ENCODE results near the gene IRGM. TPM values are rescaled to one million over a fixed set of nuclear protein-coding genes. Genes with fewer than 3 reads are reported as not detected.
A peak's percentile ranks its signal among the peaks of the same experiment; 100 is the strongest.
"Not testable (repeated sequence)": the region's sequence is repeated elsewhere in the genome, so short reads cannot be mapped to it uniquely, and the experiment has no call there.

IRGM gene, protein sequence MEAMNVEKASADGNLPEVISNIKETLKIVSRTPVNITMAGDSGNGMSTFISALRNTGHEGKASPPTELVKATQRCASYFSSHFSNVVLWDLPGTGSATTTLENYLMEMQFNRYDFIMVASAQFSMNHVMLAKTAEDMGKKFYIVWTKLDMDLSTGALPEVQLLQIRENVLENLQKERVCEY
- total RNA-seq: not detected
- long read RNA-seq: 0 reads

DNA sequence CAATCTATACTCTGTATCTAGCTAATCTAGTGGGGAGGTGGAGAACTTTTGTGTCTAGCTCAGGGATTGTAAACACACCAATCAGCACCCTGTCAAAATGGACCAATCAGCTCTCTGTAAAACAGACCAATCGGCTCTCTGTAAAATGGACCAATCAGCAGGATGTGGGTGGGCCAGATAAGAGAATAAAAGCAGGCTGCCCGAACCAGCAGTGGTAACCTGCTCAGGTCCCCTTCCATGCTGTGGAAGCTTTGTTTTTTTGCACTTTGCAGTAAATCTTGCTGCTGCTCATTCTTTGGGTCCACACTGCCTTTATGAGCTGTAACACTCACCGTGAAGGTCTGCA lies at the start of gene IRGM:
IRGM (plus strand) TSS at position 214 of the 346 bp plus-strand sequence. CDS start 1,603 bp downstream, outside the sequence.
- not testable (repeated sequence) for DNase-seq (ENCODE audit: missing footprints); ATAC-seq
- intact Hi-C loops (cut with DNase I): loop anchor here (2.0 to 5.0 kb wide), 4 partner anchors 44 to 389 kb away; partner anchors contain the start of gene RBM22

DNA sequence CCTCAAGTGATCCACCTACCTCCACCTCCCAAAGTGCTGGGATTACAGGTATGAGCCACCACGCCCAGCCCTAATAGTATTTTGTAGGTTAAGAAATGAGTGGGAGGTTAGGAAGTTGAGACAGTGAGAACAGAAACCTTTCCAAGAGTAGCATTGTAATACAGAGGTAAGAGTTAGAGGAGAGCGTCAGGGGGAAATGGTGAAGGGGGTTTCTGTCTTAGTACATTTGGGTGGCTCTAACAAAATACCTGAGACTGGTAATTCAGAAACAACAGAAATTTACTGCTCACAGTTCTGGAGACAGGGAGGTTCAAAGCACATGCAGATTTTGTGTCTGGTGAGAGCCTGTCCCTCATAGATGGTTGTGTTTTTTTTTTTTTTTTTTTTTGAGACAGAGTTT lies 48.9 kb upstream of the IRGM start:
- intact Hi-C loops (cut with DNase I): no loop called here
- no peak for ATAC-seq
- DNase-seq (ENCODE audit: missing footprints): no peak

DNA sequence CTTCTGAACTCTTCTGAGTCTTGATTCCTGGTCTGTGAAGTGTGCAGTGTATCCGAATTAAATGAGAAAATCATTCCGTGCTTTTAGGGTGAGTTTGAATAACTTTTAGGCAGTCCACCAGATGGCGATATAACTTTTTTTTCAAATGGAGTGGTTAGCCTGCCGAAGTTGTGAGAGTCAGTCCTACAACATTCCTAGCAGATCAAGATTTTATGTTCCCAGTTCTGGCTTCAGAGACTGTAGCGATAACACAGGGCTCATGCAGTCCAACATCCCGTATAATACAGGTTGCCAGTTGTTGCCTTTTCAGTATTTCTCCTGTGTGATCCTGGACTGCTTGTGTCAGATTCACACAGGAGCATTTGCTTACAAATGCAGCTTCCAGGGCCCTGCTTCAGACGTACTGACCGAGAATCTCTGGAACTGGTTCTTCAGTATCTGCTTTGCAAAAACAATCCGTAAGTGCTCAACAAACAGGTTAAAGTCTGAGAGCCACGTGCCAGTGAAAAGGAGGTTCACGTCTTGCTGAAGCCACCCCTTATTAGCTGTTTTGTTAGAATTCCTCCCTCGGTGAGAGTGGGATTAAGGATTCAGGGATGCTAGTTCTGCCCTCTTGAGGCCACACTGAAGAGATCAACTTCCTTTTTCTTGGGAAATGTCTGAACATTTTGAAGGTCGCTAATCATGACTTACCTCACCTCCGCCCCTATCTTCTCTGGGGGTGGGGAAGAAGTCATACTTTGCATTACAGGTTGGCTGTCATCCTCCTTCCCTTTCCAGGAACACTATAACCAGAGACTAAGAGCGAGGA lies 45.0 kb upstream of the IRGM start:
- no peak for DNase-seq (ENCODE audit: missing footprints)
- intact Hi-C loops (cut with DNase I): loop anchor here (5.0 kb wide), 2 partner anchors 46 to 366 kb away; partner anchors contain the start of gene IRGM
- peak; percentile 80 for ATAC-seq

GRCh38 chr5:150804388-150804787 lies 41.9 kb upstream of the IRGM start:
- intact Hi-C loops (cut with DNase I): loop anchor here (5.0 kb wide), 2 partner anchors 43 to 363 kb away; partner anchors contain the start of gene IRGM
- DNase-seq (ENCODE audit: missing footprints) (no peak), ATAC-seq (no peak)

- DNase-seq (ENCODE audit: missing footprints) (no peak), ATAC-seq (no peak)
- intact Hi-C loops (cut with DNase I): no loop called here
Observed at GRCh38 chr5:150809363-150809762, 37.0 kb upstream of the IRGM start.

GRCh38 chr5:150815010-150815409 lies 31.3 kb upstream of the IRGM start:
- no peak for DNase-seq (ENCODE audit: missing footprints)
- intact Hi-C loops (cut with DNase I): no loop called here
- ATAC-seq: no peak

DNA sequence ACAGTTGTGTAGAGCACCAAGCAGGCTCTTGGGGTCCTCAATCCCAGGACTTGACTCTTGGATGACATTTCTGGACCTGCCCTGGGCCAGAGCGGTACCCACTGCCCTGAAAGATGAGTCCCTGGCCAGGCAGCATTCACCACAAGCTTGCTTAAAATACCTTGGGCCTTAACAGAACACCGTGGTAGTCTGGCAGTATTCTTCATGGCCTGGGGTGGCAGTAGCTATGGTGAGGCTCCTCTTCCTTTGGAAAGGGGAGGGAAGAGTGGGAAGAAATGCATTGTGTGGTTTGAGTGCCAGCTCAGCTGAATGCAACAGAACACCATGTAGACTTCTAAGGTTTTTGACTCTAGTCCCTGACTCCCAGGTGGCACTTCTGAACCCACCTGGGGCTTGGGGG lies 29.4 kb upstream of the IRGM start:
- intact Hi-C loops (cut with DNase I): no loop called here
- ATAC-seq (no peak), DNase-seq (ENCODE audit: missing footprints) (no peak)

DNA sequence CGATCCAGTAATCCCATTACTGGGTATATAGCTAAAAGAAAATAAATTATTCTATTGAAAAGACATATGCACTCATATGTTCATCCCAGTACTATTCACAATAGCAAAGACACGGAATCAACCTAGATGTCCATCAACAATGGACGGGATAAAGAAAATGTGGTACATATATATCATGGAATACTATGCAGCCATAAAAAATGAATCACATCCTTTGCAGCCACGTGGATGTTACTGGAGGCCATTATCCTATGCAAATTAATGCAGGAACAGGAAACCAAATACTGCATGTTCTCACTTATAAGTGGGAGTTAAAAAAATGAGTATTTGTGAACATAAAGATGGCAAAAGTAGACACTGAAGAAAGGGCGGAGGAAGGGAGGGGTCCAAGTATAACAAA lies 16.6 kb upstream of the IRGM start:
- ATAC-seq (no peak), DNase-seq (ENCODE audit: missing footprints) (no peak)
- intact Hi-C loops (cut with DNase I): no loop called here

GRCh38 chr5:150831821-150832220 lies 14.5 kb upstream of the IRGM start:
- intact Hi-C loops (cut with DNase I); DNase-seq (ENCODE audit: missing footprints); ATAC-seq: not testable (repeated sequence)

DNA sequence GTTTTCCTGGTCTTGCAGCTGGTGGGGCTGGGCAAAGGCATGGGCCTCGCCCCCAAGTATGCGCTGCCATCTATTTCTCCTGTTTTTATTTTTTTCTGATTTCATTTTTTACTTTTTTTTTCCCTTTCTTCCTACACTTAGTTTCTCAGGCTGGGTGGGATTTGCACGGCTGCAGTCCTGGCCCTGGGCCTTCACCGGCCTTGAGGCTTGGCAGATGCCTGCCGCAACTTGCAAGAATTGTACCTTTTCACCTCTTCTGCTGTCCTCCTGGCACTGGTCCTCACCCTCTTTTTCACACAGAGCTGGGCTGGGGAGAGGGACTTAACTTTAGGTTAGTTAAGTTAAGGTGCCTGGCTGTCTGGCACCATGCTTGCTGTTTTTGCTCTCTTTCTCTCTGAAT lies 10.3 kb upstream of the IRGM start:
- intact Hi-C loops (cut with DNase I): no loop called here
- ATAC-seq (no peak), DNase-seq (ENCODE audit: missing footprints) (no peak)

GRCh38 chr5:150836703-150837102 lies 9.6 kb upstream of the IRGM start:
- ATAC-seq (no peak), DNase-seq (ENCODE audit: missing footprints) (no peak)
- intact Hi-C loops (cut with DNase I): no loop called here

GRCh38 chr5:150845185-150845859 lies 999 bp upstream of the IRGM start:
- not testable (repeated sequence) for DNase-seq (ENCODE audit: missing footprints); ATAC-seq
- intact Hi-C loops (cut with DNase I): loop anchor here (5.0 kb wide), 3 partner anchors 43 to 388 kb away; partner anchors contain the start of gene RBM22

GRCh38 chr5:150846654-150847333 lies 473 bp downstream of the IRGM start:
- no peak for DNase-seq (ENCODE audit: missing footprints)
- intact Hi-C loops (cut with DNase I): loop anchor here (2.0 to 5.0 kb wide), 4 partner anchors 44 to 389 kb away; partner anchors contain the start of gene RBM22
- peak; percentile 84 for ATAC-seq

GRCh38 chr5:150847334-150847695 lies 994 bp downstream of the IRGM start:
- ATAC-seq: no peak
- DNase-seq (ENCODE audit: missing footprints): no peak
- intact Hi-C loops (cut with DNase I): loop anchor here (2.0 to 5.0 kb wide), 4 partner anchors 45 to 390 kb away; partner anchors contain the start of gene RBM22

DNA sequence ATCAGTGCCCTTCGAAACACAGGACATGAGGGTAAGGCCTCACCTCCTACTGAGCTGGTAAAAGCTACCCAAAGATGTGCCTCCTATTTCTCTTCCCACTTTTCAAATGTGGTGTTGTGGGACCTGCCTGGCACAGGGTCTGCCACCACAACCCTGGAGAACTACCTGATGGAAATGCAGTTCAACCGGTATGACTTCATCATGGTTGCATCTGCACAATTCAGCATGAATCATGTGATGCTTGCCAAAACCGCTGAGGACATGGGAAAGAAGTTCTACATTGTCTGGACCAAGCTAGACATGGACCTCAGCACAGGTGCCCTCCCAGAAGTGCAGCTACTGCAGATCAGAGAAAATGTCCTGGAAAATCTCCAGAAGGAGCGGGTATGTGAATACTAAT lies 1.9 kb downstream of the IRGM start:
- intact Hi-C loops (cut with DNase I): loop anchor here (5.0 kb wide), 3 partner anchors 46 to 391 kb away; partner anchors contain the start of gene RBM22
- ATAC-seq: no peak
- DNase-seq (ENCODE audit: missing footprints): no peak

GRCh38 chr5:150851039-150851438 lies 4.7 kb downstream of the IRGM start:
- intact Hi-C loops (cut with DNase I): no loop called here
- ATAC-seq (no peak), DNase-seq (ENCODE audit: missing footprints) (no peak)

GRCh38 chr5:150853561-150853960 lies 7.2 kb downstream of the IRGM start:
- no peak for DNase-seq (ENCODE audit: missing footprints)
- no peak for ATAC-seq
- intact Hi-C loops (cut with DNase I): loop anchor here (2.0 kb wide), 1 partner anchor 301 kb away; no protein-coding TSS in a partner anchor

GRCh38 chr5:150856700-150857099 lies 10.4 kb downstream of the IRGM start:
- intact Hi-C loops (cut with DNase I); DNase-seq (ENCODE audit: missing footprints); ATAC-seq: not testable (repeated sequence)

Data from Right ventricle myocardium inferior (tissue), 1 donor.